ENCODE data around the gene ABCB4. TPM values are rescaled to one million over a fixed set of nuclear protein-coding genes. Genes with fewer than 3 reads are reported as not detected.

Gene ABCB4
- 2.5 TPM for total RNA-seq (ENCODE audit: unreplicated experiment)
- long read RNA-seq, result 0 reads

DNA sequence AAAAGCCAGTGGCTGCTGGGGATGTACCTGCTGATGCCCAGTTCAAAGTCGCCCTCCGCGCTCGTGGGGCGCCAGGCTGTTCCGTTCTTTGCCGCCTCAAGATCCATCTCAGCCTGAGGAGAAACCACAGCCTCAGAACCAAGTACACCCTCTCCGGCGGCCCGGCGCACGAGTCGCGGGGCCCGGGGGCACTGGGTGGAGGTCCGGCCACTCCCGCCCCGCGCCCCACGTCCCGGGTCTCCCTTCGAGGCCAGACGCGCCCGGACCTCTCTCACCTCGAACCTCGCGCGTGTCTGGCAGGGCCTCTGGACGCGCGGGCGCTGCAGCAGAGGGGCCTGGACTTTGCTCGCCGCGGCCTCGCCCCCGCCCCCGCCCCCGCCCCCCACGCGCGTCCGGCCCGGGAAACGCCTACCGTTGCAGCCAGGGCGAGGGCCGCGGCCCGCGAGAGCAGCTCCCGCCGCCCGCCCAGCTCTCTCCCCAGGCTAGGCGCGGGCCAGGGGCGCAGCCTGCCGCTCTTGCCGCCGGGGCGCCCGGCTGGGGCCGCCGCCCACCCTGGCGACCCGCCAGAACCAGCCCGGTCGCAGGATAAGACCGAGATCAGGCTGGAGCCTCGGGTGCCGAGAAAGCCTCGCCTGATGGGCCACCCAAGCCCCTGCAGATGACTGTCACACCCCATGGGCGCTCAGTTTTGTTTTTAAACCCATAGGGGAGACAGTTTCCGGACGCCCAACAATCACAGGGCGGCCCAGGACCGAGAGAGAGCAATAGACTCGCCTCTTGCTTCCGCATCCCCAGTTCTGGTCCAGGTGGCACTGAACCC, at the start of gene ABCB4:
Gene ABCB4, minus strand, starts transcription at position 322 of the 820 bp plus-strand sequence. Its CDS starts 215 bp downstream, at position 107.
- Mint-ChIP-seq H3K4me1 (ENCODE audit: low read depth, unreplicated experiment) (peaks cover 6% of the 10 kb centered on the region), H3K36me3 (ENCODE audit: unreplicated experiment) (no peaks in the 10 kb centered on the region), H3K4me3 (ENCODE audit: unreplicated experiment) (peak within 1 kb of the TSS; percentile 73), H3K9me3 (ENCODE audit: unreplicated experiment) (no peaks in the 10 kb centered on the region), H3K27ac (ENCODE audit: unreplicated experiment) (no peak within 1 kb of the TSS), H3K27me3 (ENCODE audit: unreplicated experiment) (peaks cover 3% of the 10 kb centered on the region)
- TF ChIP-seq CTCF (IDR thresholded peaks at IDR 0.05; ENCODE audit: partially characterized antibody, unreplicated experiment), result no peak
- DNase-seq, result peak; percentile 36

DNA sequence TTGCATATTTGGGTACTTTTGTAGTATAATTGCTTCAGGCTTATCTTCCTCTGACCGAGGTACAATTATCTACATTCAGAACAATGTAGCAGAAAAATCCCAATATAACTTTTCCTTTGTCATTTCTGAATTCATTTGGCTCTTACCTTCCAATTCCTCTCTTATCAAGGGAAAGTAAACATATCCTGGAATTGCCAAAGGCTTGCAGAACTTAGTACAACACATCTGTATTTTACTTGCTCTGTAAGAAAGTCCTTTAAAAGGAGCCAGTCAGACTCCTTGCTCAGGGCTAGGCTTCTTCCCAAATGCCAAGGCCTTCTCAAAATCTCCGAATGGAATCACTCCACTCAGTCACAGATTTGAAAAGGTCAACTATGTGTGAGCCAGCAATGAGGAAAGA, 43.3 kb upstream of the ABCB4 start:
- no peak for TF ChIP-seq CTCF (IDR thresholded peaks at IDR 0.05; ENCODE audit: partially characterized antibody, unreplicated experiment)

GRCh38 chr7:87517891-87518290, 42.4 kb upstream of the ABCB4 start:
- no peak for DNase-seq

More for the DNA sequence above, 43.3 kb upstream of the ABCB4 start:
- Mint-ChIP-seq H3K4me1 (ENCODE audit: low read depth, unreplicated experiment) (no peaks in the 10 kb centered on the region), H3K27ac (ENCODE audit: unreplicated experiment) (no peak overlapping the region), H3K36me3 (ENCODE audit: unreplicated experiment) (no peaks in the 10 kb centered on the region), H3K27me3 (ENCODE audit: unreplicated experiment) (no peaks in the 10 kb centered on the region), H3K4me3 (ENCODE audit: unreplicated experiment) (no peak overlapping the region), H3K9me3 (ENCODE audit: unreplicated experiment) (no peaks in the 10 kb centered on the region)
- no peak for DNase-seq

GRCh38 chr7:87517136-87517815, 41.8 kb upstream of the ABCB4 start:
- no peaks in the 10 kb centered on the region for H3K27me3 Mint-ChIP-seq (ENCODE audit: unreplicated experiment)
- no peaks in the 10 kb centered on the region for H3K36me3 Mint-ChIP-seq (ENCODE audit: unreplicated experiment)
- H3K4me1 Mint-ChIP-seq (ENCODE audit: low read depth, unreplicated experiment), result peaks cover 8% of the 10 kb centered on the region
- no peak for DNase-seq
- H3K27ac Mint-ChIP-seq (ENCODE audit: unreplicated experiment), result no peak overlapping the region
- no peak for TF ChIP-seq CTCF (IDR thresholded peaks at IDR 0.05; ENCODE audit: partially characterized antibody, unreplicated experiment)
- H3K9me3 Mint-ChIP-seq (ENCODE audit: unreplicated experiment), result no peaks in the 10 kb centered on the region
- no peak overlapping the region for H3K4me3 Mint-ChIP-seq (ENCODE audit: unreplicated experiment)

More at GRCh38 chr7:87517891-87518290, 42.4 kb upstream of the ABCB4 start:
- no peak overlapping the region for H3K4me3 Mint-ChIP-seq (ENCODE audit: unreplicated experiment)
- H3K9me3 Mint-ChIP-seq (ENCODE audit: unreplicated experiment), result no peaks in the 10 kb centered on the region
- H3K27me3 Mint-ChIP-seq (ENCODE audit: unreplicated experiment), result no peaks in the 10 kb centered on the region
- H3K4me1 Mint-ChIP-seq (ENCODE audit: low read depth, unreplicated experiment), result peaks cover 4% of the 10 kb centered on the region
- H3K27ac Mint-ChIP-seq (ENCODE audit: unreplicated experiment), result no peak overlapping the region
- no peak for TF ChIP-seq CTCF (IDR thresholded peaks at IDR 0.05; ENCODE audit: partially characterized antibody, unreplicated experiment)
- no peaks in the 10 kb centered on the region for H3K36me3 Mint-ChIP-seq (ENCODE audit: unreplicated experiment)

Data from glutamatergic neuron (in vitro differentiated cells).